GM19025 (cell line): Measurements from ENCODE around the gene CTLA4.

Experiments
- ATAC-seq: cut with Tn5 transposase; IDR thresholded peaks from one replicate; pipeline ENCODE4 v1.9.1; 2021; ENCODE audit warnings: mild to moderate bottlenecking, low read depth, moderate library complexity; ENCODE audit not compliant: unreplicated experiment

The CTLA4 gene

GRCh38 chr2:203918839-203919238 is 51.3 kb downstream of the CTLA4 start:
- no peak for ATAC-seq
